ENCODE measurements around the gene APOB.

The APOB gene

DNA sequence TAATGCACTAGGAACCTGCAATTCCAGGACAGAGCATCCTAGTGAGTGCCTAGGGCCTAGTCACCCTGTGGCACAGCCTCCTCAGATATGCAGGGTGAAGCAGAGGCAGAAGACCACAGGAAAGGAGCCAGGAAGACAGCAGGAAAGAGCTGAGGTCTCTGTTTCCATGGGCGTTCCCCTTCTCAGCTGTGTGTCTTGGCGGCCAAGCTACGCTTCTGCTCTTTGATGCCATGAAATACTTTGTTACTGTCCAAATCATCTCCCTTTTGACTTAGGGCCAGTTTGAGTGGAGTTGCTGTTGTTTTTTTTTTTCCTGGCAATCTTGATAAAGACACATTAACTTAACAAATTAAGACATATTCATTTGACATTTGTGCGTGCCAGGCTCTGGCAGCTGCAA, 67.3 kb downstream of the APOB start:
- Histone ChIP-seq H3K9ac (ENCODE audit: low read length) (no peak overlapping the region), H3K4me2 (ENCODE audit: low read length) (no peak overlapping the region), H3K9me3 (ENCODE audit: low read length) (no peaks in the 10 kb centered on the region), H3K79me2 (ENCODE audit: insufficient read depth, low read length) (no peaks in the 10 kb centered on the region), H2AFZ (ENCODE audit: low read length) (no peak overlapping the region), H4K20me1 (ENCODE audit: insufficient read depth, low read length) (no peaks in the 10 kb centered on the region), H3K4me3 (ENCODE audit: low read depth, low read length, poor library complexity, severe bottlenecking) (no peak overlapping the region), H3K27ac (ENCODE audit: low read depth, low read length, poor library complexity, severe bottlenecking) (no peak overlapping the region), H3F3A (ENCODE audit: insufficient read depth, low read length) (no peaks in the 10 kb centered on the region), H3K9me2 (ENCODE audit: low read depth, low read length) (no peaks in the 10 kb centered on the region), H3K36me3 (ENCODE audit: insufficient read depth, low read length) (no peaks in the 10 kb centered on the region), H3K4me1 (ENCODE audit: insufficient read depth, low read length, severe bottlenecking) (no peaks in the 10 kb centered on the region), H3K27me3 (ENCODE audit: insufficient read depth, low read length) (no peaks in the 10 kb centered on the region)
- no peak for TF ChIP-seq EZH2 (IDR thresholded peaks at IDR 0.05; ENCODE audit: borderline replicate concordance, low read length)
- TF ChIP-seq, protein P1, sequence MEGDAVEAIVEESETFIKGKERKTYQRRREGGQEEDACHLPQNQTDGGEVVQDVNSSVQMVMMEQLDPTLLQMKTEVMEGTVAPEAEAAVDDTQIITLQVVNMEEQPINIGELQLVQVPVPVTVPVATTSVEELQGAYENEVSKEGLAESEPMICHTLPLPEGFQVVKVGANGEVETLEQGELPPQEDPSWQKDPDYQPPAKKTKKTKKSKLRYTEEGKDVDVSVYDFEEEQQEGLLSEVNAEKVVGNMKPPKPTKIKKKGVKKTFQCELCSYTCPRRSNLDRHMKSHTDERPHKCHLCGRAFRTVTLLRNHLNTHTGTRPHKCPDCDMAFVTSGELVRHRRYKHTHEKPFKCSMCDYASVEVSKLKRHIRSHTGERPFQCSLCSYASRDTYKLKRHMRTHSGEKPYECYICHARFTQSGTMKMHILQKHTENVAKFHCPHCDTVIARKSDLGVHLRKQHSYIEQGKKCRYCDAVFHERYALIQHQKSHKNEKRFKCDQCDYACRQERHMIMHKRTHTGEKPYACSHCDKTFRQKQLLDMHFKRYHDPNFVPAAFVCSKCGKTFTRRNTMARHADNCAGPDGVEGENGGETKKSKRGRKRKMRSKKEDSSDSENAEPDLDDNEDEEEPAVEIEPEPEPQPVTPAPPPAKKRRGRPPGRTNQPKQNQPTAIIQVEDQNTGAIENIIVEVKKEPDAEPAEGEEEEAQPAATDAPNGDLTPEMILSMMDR (IDR thresholded peaks at IDR 0.05; ENCODE audit: low read length), result no peak

DNA sequence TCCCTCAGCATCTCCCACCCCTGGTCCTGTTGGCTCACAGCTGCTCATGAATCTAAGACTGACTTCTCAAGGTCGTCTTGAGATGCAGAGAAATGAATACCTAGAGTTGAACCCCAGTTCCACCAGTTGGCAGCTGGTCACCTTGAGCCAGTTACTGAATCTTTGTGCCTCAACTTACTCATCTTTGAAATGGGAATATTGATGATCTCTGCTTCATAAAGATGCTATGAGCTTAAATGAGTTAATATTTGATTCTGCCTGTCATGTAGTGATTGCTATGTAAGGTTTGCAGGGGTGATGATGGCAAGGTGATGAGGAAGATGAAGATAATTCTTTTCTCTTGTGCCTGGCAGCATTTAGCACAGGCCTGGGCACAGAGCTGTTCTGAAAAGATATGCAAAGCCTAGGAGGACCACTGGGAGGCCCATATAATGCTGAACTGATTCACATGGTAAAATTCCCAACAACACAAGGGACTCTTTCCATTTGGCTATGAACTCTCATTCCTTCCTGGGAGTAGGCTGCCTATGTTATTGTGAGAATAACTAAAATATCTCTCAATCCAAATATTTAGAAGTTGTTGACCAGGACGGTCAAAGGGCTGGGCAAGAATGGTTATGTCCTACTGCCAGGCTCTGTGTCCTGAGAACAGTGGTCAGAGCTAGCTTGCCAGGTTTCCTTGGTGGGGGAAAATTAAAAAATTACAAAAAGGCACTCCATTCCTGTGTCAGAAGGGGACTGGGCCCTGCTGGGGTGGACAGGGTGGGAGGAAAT, 70.9 kb downstream of the APOB start:
- Histone ChIP-seq H3F3A (ENCODE audit: insufficient read depth, low read length) (no peaks in the 10 kb centered on the region), H3K27ac (ENCODE audit: low read depth, low read length, poor library complexity, severe bottlenecking) (no peak overlapping the region), H3K79me2 (ENCODE audit: insufficient read depth, low read length) (no peaks in the 10 kb centered on the region), H3K9ac (ENCODE audit: low read length) (no peak overlapping the region), H3K4me3 (ENCODE audit: low read depth, low read length, poor library complexity, severe bottlenecking) (no peak overlapping the region), H4K20me1 (ENCODE audit: insufficient read depth, low read length) (no peaks in the 10 kb centered on the region), H2AFZ (ENCODE audit: low read length) (no peak overlapping the region), H3K4me1 (ENCODE audit: insufficient read depth, low read length, severe bottlenecking) (no peaks in the 10 kb centered on the region), H3K27me3 (ENCODE audit: insufficient read depth, low read length) (no peaks in the 10 kb centered on the region), H3K4me2 (ENCODE audit: low read length) (no peak overlapping the region), H3K9me2 (ENCODE audit: low read depth, low read length) (no peaks in the 10 kb centered on the region), H3K36me3 (ENCODE audit: insufficient read depth, low read length) (no peaks in the 10 kb centered on the region), H3K9me3 (ENCODE audit: low read length) (no peaks in the 10 kb centered on the region)
- TF ChIP-seq, protein P1 (IDR thresholded peaks at IDR 0.05; ENCODE audit: low read length), result no peak
- no peak for TF ChIP-seq EZH2 (IDR thresholded peaks at IDR 0.05; ENCODE audit: borderline replicate concordance, low read length)

- no peak overlapping the region for H3K9ac ChIP-seq (ENCODE audit: low read length)
- H3K36me3 ChIP-seq (ENCODE audit: insufficient read depth, low read length), result no peaks in the 10 kb centered on the region
- no peak overlapping the region for H3K4me3 ChIP-seq (ENCODE audit: low read depth, low read length, poor library complexity, severe bottlenecking)
- no peaks in the 10 kb centered on the region for H3K79me2 ChIP-seq (ENCODE audit: insufficient read depth, low read length)
- no peak for TF ChIP-seq EZH2 (IDR thresholded peaks at IDR 0.05; ENCODE audit: borderline replicate concordance, low read length)
- TF ChIP-seq, protein P1 (IDR thresholded peaks at IDR 0.05; ENCODE audit: low read length), result no peak
- no peaks in the 10 kb centered on the region for H3F3A ChIP-seq (ENCODE audit: insufficient read depth, low read length)
- no peak overlapping the region for H3K27ac ChIP-seq (ENCODE audit: low read depth, low read length, poor library complexity, severe bottlenecking)
- H3K4me1 ChIP-seq (ENCODE audit: insufficient read depth, low read length, severe bottlenecking), result no peaks in the 10 kb centered on the region
- no peak overlapping the region for H2AFZ ChIP-seq (ENCODE audit: low read length)
- no peaks in the 10 kb centered on the region for H3K9me3 ChIP-seq (ENCODE audit: low read length)
- no peaks in the 10 kb centered on the region for H4K20me1 ChIP-seq (ENCODE audit: insufficient read depth, low read length)
- H3K9me2 ChIP-seq (ENCODE audit: low read depth, low read length), result no peaks in the 10 kb centered on the region
- H3K4me2 ChIP-seq (ENCODE audit: low read length), result no peak overlapping the region
- no peaks in the 10 kb centered on the region for H3K27me3 ChIP-seq (ENCODE audit: insufficient read depth, low read length)
Measured at GRCh38 chr2:20972110-20972509, 71.8 kb downstream of the APOB start.

Data from OCI-LY1 (cell line).